HepG2 (cell line): ENCODE measurements around the gene CACNG1. TPM values are rescaled to one million over a fixed set of nuclear protein-coding genes. Genes with fewer than 3 reads are reported as not detected.

Experiments used
- ATAC-seq: fragments of 200-7000 bp; cut with Tn5 transposase; 3 replicates; pipeline ENCODE4 v1.9.1; 2020; ENCODE audit warnings: mild to moderate bottlenecking, moderate library complexity
- BruUV-seq: library from RNA; stranded (reverse); fragments of 400-500 nt; replicated peaks from 2 replicates; lab custom pipeline; 2021; lab: Mats Ljungman, UMichigan
- CTCF ChIA-PET: fragments of 300-600 bp; formaldehyde crosslinking; extraction: SDS; loops from one replicate; lab custom pipeline; 2021; ENCODE audit warnings: low total read pairs, inconsistent platforms, low intra/inter-chr PET ratio; lab: Yijun Ruan, JAX
- POLR2A ChIA-PET: fragments of 350-600 bp; sonication (Branson Sonifier 250); formaldehyde crosslinking; loops from one replicate; lab custom pipeline; 2020; ENCODE audit warnings: antibody characterized with exemption, inconsistent platforms; lab: Yijun Ruan, JAX
- DNase-seq: peaks from one replicate; pipeline ENCODE4 v3.0.0-alpha.2; 2015; ENCODE audit warnings: low spot score
- FAIRE-seq: peaks from 3 replicates; lab custom pipeline; 2011; peaks lifted over from hg19 to GRCh38; lab: Jason Lieb, UNC
- H2AFZ ChIP-seq: one replicate; pipeline ENCODE4 v1.6.1; 2011; ENCODE audit warnings: low read length, inconsistent platforms
- H3K27ac ChIP-seq: fragments of 300-600 bp; 3 replicates; pipeline ENCODE4 v1.8.0; 2011; ENCODE audit warnings: mixed run types, mild to moderate bottlenecking, mixed read lengths, low read length, inconsistent platforms; ENCODE audit not compliant: insufficient read depth; ENCODE audit errors: extremely low read length
- H3K27me3 ChIP-seq, 2 experiments: fragments of 200-600 bp in 1 of 2; 2 replicates in 1 of 2; 3 replicates in 1 of 2; pipeline versions ENCODE4 v1.6.0 to v1.8.0; 2011; ENCODE audit warnings: low read length in 2 of 2, mild to moderate bottlenecking in 2 of 2, moderate library complexity in 2 of 2, inconsistent platforms in 1 of 2; ENCODE audit not compliant: insufficient read depth in 2 of 2, control insufficient read depth in 1 of 2
- H3K36me3 ChIP-seq, 2 experiments: fragments of 200-600 bp in 1 of 2; replicated peaks in 1 of 2; 2 replicates in 1 of 2; 3 replicates in 1 of 2; pipeline versions ENCODE4 v1.5.1 to v1.8.0; 2011; ENCODE audit warnings: low read length in 2 of 2, inconsistent platforms in 1 of 2; ENCODE audit not compliant: insufficient read depth in 2 of 2, control insufficient read depth in 1 of 2
- H3K4me1 ChIP-seq: 2 replicates; pipeline ENCODE4 v1.5.1; 2012; ENCODE audit warnings: low read length, inconsistent platforms; ENCODE audit not compliant: insufficient read depth
- H3K4me2 ChIP-seq: 2 replicates; pipeline ENCODE4 v1.6.0; 2011; ENCODE audit warnings: low read depth, low read length, inconsistent platforms
- H3K4me3 ChIP-seq, 3 experiments: fragments of 200-600 bp in 1 of 3; sonication (generic), shearing (Covaris generic) in 1 of 3; replicated peaks in 1 of 3; 2 replicates each; pipeline ENCODE4 v1.5.1; 2011 to 2016; ENCODE audit warnings: low read length in 3 of 3, inconsistent platforms in 2 of 3, low read depth in 2 of 3, mild to moderate bottlenecking in 2 of 3, control low read depth in 1 of 3, mixed read lengths in 1 of 3; ENCODE audit not compliant: insufficient read depth in 1 of 3
- H3K79me2 ChIP-seq: one replicate; pipeline ENCODE4 v1.6.1; 2011; ENCODE audit warnings: low read length, inconsistent platforms; ENCODE audit not compliant: insufficient read depth
- H3K9ac ChIP-seq: 2 replicates; pipeline ENCODE4 v1.6.0; 2011; ENCODE audit warnings: mild to moderate bottlenecking, low read depth, low read length, inconsistent platforms; ENCODE audit not compliant: insufficient read depth
- H3K9me3 ChIP-seq: 2 replicates; pipeline ENCODE4 v1.5.1; 2012; ENCODE audit warnings: mild to moderate bottlenecking, low read length
- H4K20me1 ChIP-seq: 2 replicates; pipeline ENCODE4 v1.6.0; 2011; ENCODE audit warnings: inconsistent platforms, mild to moderate bottlenecking, low read length, moderate library complexity; ENCODE audit not compliant: insufficient read depth
- CENPX ChIP-seq: sonication (generic); formaldehyde crosslinking; IDR thresholded peaks from 2 replicates; pipeline ENCODE4 v1.9.0; 2021; ENCODE audit warnings: mild to moderate bottlenecking, missing genetic modification reagents, moderate library complexity
- HMGXB4 ChIP-seq, 2 experiments: sonication (generic) in 1 of 2; formaldehyde crosslinking in 1 of 2; IDR thresholded peaks; 2 replicates each; pipeline versions ENCODE4 v1.4.0 to v1.6.1; 2018 to 2020; ENCODE audit warnings: missing genetic modification reagents in 2 of 2, borderline replicate concordance in 1 of 2, low read depth in 1 of 2, mild to moderate bottlenecking in 1 of 2, missing biosample characterization in 1 of 2
- NFAT5 ChIP-seq: sonication (generic); formaldehyde crosslinking; IDR thresholded peaks from 2 replicates; pipeline ENCODE4 v1.4.0; 2020; ENCODE audit warnings: missing genetic modification reagents
- PRDM4 ChIP-seq: sonication (generic); formaldehyde crosslinking; IDR thresholded peaks from 2 replicates; pipeline ENCODE4 v1.9.0; 2021; ENCODE audit warnings: missing genetic modification reagents, borderline replicate concordance
- RBM39 ChIP-seq: fragments of 200-400 bp; formaldehyde crosslinking; IDR thresholded peaks from one replicate; pipeline ENCODE4 v1.6.1; 2018; ENCODE audit warnings: antibody characterized with exemption, mild to moderate bottlenecking, low read depth, low read length; ENCODE audit not compliant: poor library complexity, severe bottlenecking
- REXO4 ChIP-seq: sonication (generic); formaldehyde crosslinking; IDR thresholded peaks from 2 replicates; pipeline ENCODE4 v1.8.0; 2022; ENCODE audit warnings: missing genetic modification reagents, mild to moderate bottlenecking, borderline replicate concordance
- TBP ChIP-seq: sonication (generic); formaldehyde crosslinking; IDR thresholded peaks from 2 replicates; pipeline ENCODE4 v1.5.0; 2020; ENCODE audit warnings: missing genetic modification reagents
- TEAD3 ChIP-seq: optimal IDR thresholded peaks from 2 replicates; pipeline ENCODE3; 2016; ENCODE audit warnings: borderline replicate concordance
- U2AF2 ChIP-seq: fragments of 200-400 bp; formaldehyde crosslinking; IDR thresholded peaks from 2 replicates; pipeline ENCODE4 v1.6.1; 2017; ENCODE audit warnings: low read depth, mild to moderate bottlenecking, low read length
- ZNF337 ChIP-seq: sonication (generic); formaldehyde crosslinking; IDR thresholded peaks from 2 replicates; pipeline ENCODE4 v1.5.1; 2020; ENCODE audit warnings: missing genetic modification reagents, low read depth, mild to moderate bottlenecking, borderline replicate concordance
- ZNF557 ChIP-seq: sonication (generic); formaldehyde crosslinking; IDR thresholded peaks from 2 replicates; pipeline ENCODE4 v1.4.0; 2020; ENCODE audit warnings: missing genetic modification reagents
- ZNF75D ChIP-seq: sonication (generic); formaldehyde crosslinking; IDR thresholded peaks from 2 replicates; pipeline ENCODE4 v1.8.1; 2023; ENCODE audit warnings: missing genetic modification reagents, mild to moderate bottlenecking, borderline replicate concordance
- WGBS: methylation state at CpG from one replicate; pipeline ENCODE4 v1.1.6; 2017; ENCODE audit warnings: low lambda C conversion rate; 5-methylcytosine and 5-hydroxymethylcytosine counted together
- in situ Hi-C: cut with HindIII; loops from 2 replicates; pipeline ENCODE4 v1.10.0; 2017; ENCODE audit warnings: low pct_unique_long_range_greater_than_20kb; ENCODE audit not compliant: extremely low pct_ligation_motif_present
- intact Hi-C: fragments of 100-400 bp; cut with micrococcal nuclease; formaldehyde crosslinking; loops from one replicate; pipeline ENCODE4 v1.10.0; 2022; ENCODE audit not compliant: unreplicated experiment
- polyA plus RNA-seq, 8 experiments: library from polyadenylated mRNA; depleted of rRNA in 3 of 8; stranded (reverse) in 7 of 8; unstranded in 1 of 8; fragments of >200 nt; fragmentation: Illumina TruSeq in 4 of 8; extraction: Trizol in 4 of 8; gene quantifications; 2 replicates each; pipeline versions ENCODE4 v1.2.1 to v1.2.3, GENCODE V29; 2011 to 2016; ENCODE audit warnings: low read depth in 4 of 8, missing spikeins in 1 of 8, mixed read lengths in 1 of 8; ENCODE audit not compliant: insufficient read depth in 1 of 8
- total RNA-seq, 5 experiments: library from RNA; depleted of rRNA; stranded (reverse); fragments of >200 nt; fragmentation: Illumina TruSeq; extraction: Trizol; gene quantifications; 2 replicates each; pipeline ENCODE4 v1.2.3, GENCODE V29; 2016; ENCODE audit warnings: low read depth in 1 of 5
- TF ChIP-seq, protein P1 (sequence below): sonication (generic); formaldehyde crosslinking; conservative IDR thresholded peaks from 2 replicates; pipeline ENCODE4 v1.4.0; 2020; ENCODE audit warnings: missing genetic modification reagents

Gene CACNG1
- total and polyA plus RNA-seq, 2 of the 13 experiments (the other 11 are each of a cell fraction or from before 2014, with no cell fraction given): not detected

DNA sequence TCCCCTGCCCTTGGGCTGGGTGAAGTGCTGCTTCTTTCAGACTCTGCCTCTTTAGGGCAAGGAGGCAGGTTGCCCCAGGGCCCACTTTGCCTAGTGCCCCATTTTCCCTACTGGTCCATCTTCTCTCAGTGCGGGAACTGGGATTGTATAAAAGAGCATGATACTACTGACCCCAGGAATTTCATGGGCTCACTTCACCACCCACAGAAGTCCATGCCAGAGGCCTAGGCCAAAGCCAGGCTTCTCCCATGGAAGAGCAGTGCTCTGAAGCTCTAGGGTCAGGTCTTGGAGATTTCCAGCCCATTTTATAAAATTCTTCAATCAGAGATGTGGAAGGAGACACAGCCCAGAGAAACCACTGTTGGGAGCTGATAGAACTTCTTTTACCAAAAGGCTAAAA lies 5.7 kb downstream of the CACNG1 start:
- ChIA-PET CTCF (no interaction called here), POLR2A (no interaction called here)
- Histone ChIP-seq H2AFZ (no peak overlapping the region), H3K4me3 (no peak overlapping the region), H3K4me1 (peaks cover 8% of the 10 kb centered on the region), H3K4me2 (no peak overlapping the region), H3K27me3 (peaks cover 5 to 33% of the 10 kb centered on the region in 2 experiments; a peak in 3 of 5 replicates), H3K9me3 (peaks cover 24% of the 10 kb centered on the region), H3K27ac (no peak overlapping the region), H3K79me2 (no peaks in the 10 kb centered on the region), H3K9ac (no peak overlapping the region), H3K36me3 (no peaks in the 10 kb centered on the region), H4K20me1 (no peaks in the 10 kb centered on the region)
- TF ChIP-seq RBM39 (no peak), CENPX (CRISPR knock-in tag) (no peak), TBP (CRISPR knock-in tag) (no peak), ZNF557 (CRISPR knock-in tag) (no peak), TEAD3 (CRISPR knock-in tag) (no peak), ZNF337 (no peak), PRDM4 (no peak), REXO4 (CRISPR knock-in tag) (no peak), ZNF75D (CRISPR knock-in tag) (no peak), HMGXB4 (CRISPR knock-in tag; IDR thresholded peaks at IDR 0.05; ENCODE audit: borderline replicate concordance in 1 of 2, low read depth in 1 of 2) (no peak), U2AF2 (no peak), NFAT5 (no peak)
- TF ChIP-seq, protein P1, sequence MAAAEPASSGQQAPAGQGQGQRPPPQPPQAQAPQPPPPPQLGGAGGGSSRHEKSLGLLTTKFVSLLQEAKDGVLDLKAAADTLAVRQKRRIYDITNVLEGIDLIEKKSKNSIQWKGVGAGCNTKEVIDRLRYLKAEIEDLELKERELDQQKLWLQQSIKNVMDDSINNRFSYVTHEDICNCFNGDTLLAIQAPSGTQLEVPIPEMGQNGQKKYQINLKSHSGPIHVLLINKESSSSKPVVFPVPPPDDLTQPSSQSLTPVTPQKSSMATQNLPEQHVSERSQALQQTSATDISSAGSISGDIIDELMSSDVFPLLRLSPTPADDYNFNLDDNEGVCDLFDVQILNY (CRISPR knock-in tag): no peak
- no peak for ATAC-seq
- WGBS: 50% methylated on average over 1 of the region's 1 CpG
- BruUV-seq: no TSS peak
- in situ Hi-C loops (no loop called here), intact Hi-C loops (no loop called here)
- FAIRE-seq: no peak
- DNase-seq: no peak
